Progenitor cell of endocrine pancreas (in vitro differentiated cells): ENCODE results near the gene PLEKHM1. TPM values are rescaled to one million over a fixed set of nuclear protein-coding genes. Genes with fewer than 3 reads are reported as not detected.
A peak's percentile ranks its signal among the peaks of the same experiment; 100 is the strongest.

ENCODE experiments used
- DNase-seq: peaks from one replicate; pipeline ENCODE4 v3.0.0; 2021; ENCODE audit warnings: low spot score; ENCODE audit not compliant: unreplicated experiment
- H3K27ac Mint-ChIP-seq: 2 replicates; pipeline ENCODE4 v1.8.0; 2021; ENCODE audit warnings: mild to moderate bottlenecking, moderate library complexity, mixed read lengths
- H3K27me3 Mint-ChIP-seq: 2 replicates; pipeline ENCODE4 v1.8.0; 2021; ENCODE audit warnings: mixed read lengths
- H3K36me3 Mint-ChIP-seq: 2 replicates; pipeline ENCODE4 v1.8.0; 2022; ENCODE audit warnings: mixed read lengths; ENCODE audit not compliant: insufficient read depth
- H3K4me1 Mint-ChIP-seq: 2 replicates; pipeline ENCODE4 v1.8.0; 2021; ENCODE audit warnings: low read depth, mixed read lengths
- H3K4me3 Mint-ChIP-seq: 2 replicates; pipeline ENCODE4 v1.8.0; 2021; ENCODE audit warnings: low read depth, mild to moderate bottlenecking, moderate library complexity, mixed read lengths
- H3K9me3 Mint-ChIP-seq: 2 replicates; pipeline ENCODE4 v1.8.0; 2021; ENCODE audit warnings: low read depth, mixed read lengths
- CTCF ChIP-seq: fragments of 200-600 bp; sonication (generic); IDR thresholded peaks from one replicate; pipeline ENCODE4 v1.5.0; 2021; ENCODE audit warnings: antibody characterized with exemption, mild to moderate bottlenecking; ENCODE audit not compliant: unreplicated experiment
- total RNA-seq: library from RNA; stranded (reverse); gene quantifications from 2 replicates; pipeline ENCODE4 v1.2.1, GENCODE V29; 2021

PLEKHM1 gene
- total RNA-seq, 1 donor from 2014 or later, result 34.5 TPM

GRCh38 chr17:45394091-45394490 is 96.4 kb downstream of the PLEKHM1 start:
- Mint-ChIP-seq H3K27me3 (peaks cover 22% of the 10 kb centered on the region), H3K9me3 (no peaks in the 10 kb centered on the region), H3K4me1 (peaks cover 1% of the 10 kb centered on the region), H3K27ac (no peak overlapping the region), H3K36me3 (peaks cover 8% of the 10 kb centered on the region), H3K4me3 (no peak overlapping the region)
- TF ChIP-seq CTCF, result no peak
- no peak for DNase-seq

GRCh38 chr17:45393411-45393810 is 97.1 kb downstream of the PLEKHM1 start:
- H3K4me3 Mint-ChIP-seq, result no peak overlapping the region
- peaks cover 29% of the 10 kb centered on the region for H3K27me3 Mint-ChIP-seq
- no peak overlapping the region for H3K27ac Mint-ChIP-seq
- H3K9me3 Mint-ChIP-seq, result no peaks in the 10 kb centered on the region
- TF ChIP-seq CTCF, result no peak
- peaks cover 1% of the 10 kb centered on the region for H3K4me1 Mint-ChIP-seq
- no peak for DNase-seq
- H3K36me3 Mint-ChIP-seq, result peaks cover 8% of the 10 kb centered on the region

DNA sequence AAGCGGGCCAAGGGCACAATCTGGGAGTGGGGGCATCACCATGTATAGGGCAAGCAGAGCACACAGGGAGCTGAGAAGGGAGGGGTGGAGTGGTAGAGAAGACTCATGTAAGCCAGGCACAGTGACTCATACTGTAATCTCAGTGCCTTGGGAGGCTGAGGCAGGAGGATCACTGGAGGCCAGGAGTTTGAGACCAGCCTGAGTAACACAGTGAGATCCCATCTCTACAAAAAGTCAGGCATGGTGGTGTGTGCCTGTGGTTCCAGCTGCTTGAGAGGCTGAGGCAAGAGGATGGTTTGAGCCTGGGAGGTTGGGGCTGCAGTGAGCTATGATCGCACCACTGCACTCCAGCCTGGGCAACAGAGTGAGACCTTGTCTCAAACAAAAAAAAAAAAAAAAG is 98.6 kb downstream of the PLEKHM1 start:
- Mint-ChIP-seq H3K27ac (no peak overlapping the region), H3K36me3 (peaks cover 5% of the 10 kb centered on the region), H3K4me3 (no peak overlapping the region), H3K27me3 (peaks cover 41% of the 10 kb centered on the region), H3K9me3 (no peaks in the 10 kb centered on the region), H3K4me1 (peaks cover 1% of the 10 kb centered on the region)
- no peak for TF ChIP-seq CTCF
- no peak for DNase-seq

DNA sequence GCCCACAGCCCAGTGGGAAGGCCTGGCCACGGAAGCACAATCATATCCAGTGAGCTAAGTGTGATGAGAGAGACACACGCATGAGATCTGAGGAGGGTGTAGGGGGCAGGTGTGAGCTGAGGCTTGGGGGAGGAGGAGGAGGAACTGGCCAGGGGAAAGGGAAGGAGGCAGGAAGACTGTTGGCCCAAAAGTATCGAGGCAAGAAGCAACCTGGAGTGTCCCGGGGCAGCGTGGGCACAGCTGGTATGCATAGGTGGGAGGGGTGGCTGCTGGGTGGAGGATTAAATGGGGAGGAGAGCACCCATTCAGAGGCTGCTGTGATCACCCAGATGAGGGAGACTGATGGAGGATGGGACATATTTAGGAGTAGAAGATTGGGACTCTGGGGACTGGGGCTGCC is 99.2 kb downstream of the PLEKHM1 start:
- Mint-ChIP-seq H3K4me3 (no peak overlapping the region), H3K4me1 (peaks cover 1% of the 10 kb centered on the region), H3K27me3 (peaks cover 42% of the 10 kb centered on the region), H3K27ac (no peak overlapping the region), H3K36me3 (peaks cover 4% of the 10 kb centered on the region), H3K9me3 (no peaks in the 10 kb centered on the region)
- no peak for TF ChIP-seq CTCF
- no peak for DNase-seq

- Mint-ChIP-seq H3K27me3 (peaks cover 56% of the 10 kb centered on the region), H3K27ac (peak overlapping the region; percentile 10), H3K4me1 (no peaks in the 10 kb centered on the region), H3K9me3 (no peaks in the 10 kb centered on the region), H3K4me3 (no peak overlapping the region), H3K36me3 (no peaks in the 10 kb centered on the region)
- DNase-seq, result no peak
- no peak for TF ChIP-seq CTCF
Observed at GRCh38 chr17:45389354-45389753, 101.2 kb downstream of the PLEKHM1 start.
